ENCODE data around the gene OPHN1. TPM values are rescaled to one million over a fixed set of nuclear protein-coding genes. Genes with fewer than 3 reads are reported as not detected.

Gene OPHN1
- total and polyA plus RNA-seq, 10 of the 15 experiments (the other 5 are each of a cell fraction or from before 2014, with no cell fraction given): under 0.01 to 0.03 (median 0.03) TPM; not detected in 6

DNA sequence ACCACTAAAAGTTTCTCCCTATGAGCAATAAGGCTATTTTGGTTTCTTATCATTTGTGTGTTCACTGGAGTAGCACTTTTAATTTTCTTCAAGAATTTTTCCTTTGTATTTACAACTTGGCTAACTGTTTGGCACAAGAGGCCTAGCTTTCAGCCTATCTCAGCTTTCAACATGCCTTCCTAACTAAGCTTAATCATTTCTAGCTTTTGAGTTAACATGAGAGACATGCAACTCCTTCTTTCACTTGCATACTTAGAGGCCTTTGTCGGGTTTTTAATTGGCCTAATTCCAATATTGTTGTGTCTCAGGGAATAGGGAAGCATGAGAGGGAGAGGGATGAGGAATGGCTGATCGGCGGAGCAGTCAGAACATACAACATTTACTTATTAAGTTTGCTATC, 349.8 kb downstream of the OPHN1 start:
- intact Hi-C loops (cut with micrococcal nuclease; ENCODE audit: unreplicated experiment) (no loop called here), in situ Hi-C loops (cut with MboI) (no loop called here)
- no peak overlapping the region for H2AFZ ChIP-seq (ENCODE audit: control insufficient read depth, low read depth, low read length)
- H3K79me2 ChIP-seq (ENCODE audit: control insufficient read depth, insufficient read depth, low read length): no peaks in the 10 kb centered on the region
- FAIRE-seq (no peak), ATAC-seq (no peak), DNase-seq (ENCODE audit: low read depth, low spot score) (no peak)
- no peak overlapping the region for H3K27ac ChIP-seq (ENCODE audit: control insufficient read depth, insufficient read depth)
- no peaks in the 10 kb centered on the region for H3K36me3 ChIP-seq (ENCODE audit: control insufficient read depth in 2 of 2, insufficient read depth in 2 of 2, low read length in 1 of 2)
- no peaks in the 10 kb centered on the region for H3K9me3 ChIP-seq (replicated peaks; ENCODE audit: control insufficient read depth, insufficient read depth, low read length)
- SMC1A ChIA-PET (ENCODE audit: uncharacterized antibody, unreplicated experiment): no interaction called here
- RAD21 ChIA-PET (ENCODE audit: unreplicated experiment): no interaction called here
- no peak overlapping the region for H3K9ac ChIP-seq (ENCODE audit: control insufficient read depth, insufficient read depth, low read length)
- no peak overlapping the region for H3K4me3 ChIP-seq
- no peaks in the 10 kb centered on the region for H4K20me1 ChIP-seq (ENCODE audit: control insufficient read depth, insufficient read depth)
- POLR2A ChIA-PET: no interaction called here
- BruUV-seq (replicated peaks): no TSS peak
- H3K4me2 ChIP-seq (ENCODE audit: control insufficient read depth, insufficient read depth): no peak overlapping the region
- WGBS (ENCODE audit: insufficient coverage, insufficient replicate concordance, low lambda C conversion rate, missing lambda C conversion rate): 13% methylated on average over 3 of the region's 3 CpGs
- CTCF ChIA-PET: no interaction called here
- no peaks in the 10 kb centered on the region for H3K27me3 ChIP-seq (replicated peaks in 1 of 2; ENCODE audit: control insufficient read depth in 2 of 2, insufficient read depth in 2 of 2, low read length in 1 of 2)
- no peaks in the 10 kb centered on the region for H3K4me1 ChIP-seq (ENCODE audit: control insufficient read depth, insufficient read depth, low read length)
- no peak for TF ChIP-seq BCL3 (IDR thresholded peaks at IDR 0.05; ENCODE audit: borderline replicate concordance, insufficient read depth, low read depth, low read length, poor library complexity, severe bottlenecking)
- no peak for TF ChIP-seq NR2F1 (conservative IDR thresholded peaks at IDR 0.05)
- TF ChIP-seq RELB (IDR thresholded peaks at IDR 0.05; ENCODE audit: low read depth): no peak
- TF ChIP-seq KLF5 (IDR thresholded peaks at IDR 0.05; ENCODE audit: partially characterized antibody): no peak
- TF ChIP-seq MYC (IDR thresholded peaks at IDR 0.05; ENCODE audit: insufficient read depth, insufficient read length, insufficient replicate concordance, low read length, severe bottlenecking): no peak
- TF ChIP-seq STAT1 (conservative IDR thresholded peaks at IDR 0.05): no peak
- no peak for TF ChIP-seq EGR1 (IDR thresholded peaks at IDR 0.05; ENCODE audit: borderline replicate concordance in 1 of 2, low read depth in 2 of 2, low read length in 2 of 2)
- no peak for TF ChIP-seq SMAD5 (IDR thresholded peaks at IDR 0.05; ENCODE audit: low read depth)
- no peak for TF ChIP-seq SMAD1 (IDR thresholded peaks at IDR 0.05; ENCODE audit: low read depth, partially characterized antibody)
- no peak for TF ChIP-seq PML (IDR thresholded peaks at IDR 0.05; ENCODE audit: low read length)
